HUES6 (cell line): ENCODE data around the gene ERCC1.

Experiments used
- H3K27ac ChIP-seq: 2 replicates; pipeline ENCODE4 v1.7.0; 2013; ENCODE audit warnings: low read depth, mild to moderate bottlenecking, low read length, inconsistent platforms
- H3K27me3 ChIP-seq: 2 replicates; pipeline ENCODE4 v1.6.1; 2013; ENCODE audit warnings: low read length; ENCODE audit not compliant: control insufficient read depth, insufficient read depth
- H3K36me3 ChIP-seq: 2 replicates; pipeline ENCODE4 v1.6.1; 2013; ENCODE audit warnings: low read length; ENCODE audit not compliant: control insufficient read depth, insufficient read depth
- H3K4me1 ChIP-seq: 2 replicates; pipeline ENCODE4 v1.6.1; 2013; ENCODE audit warnings: low read length; ENCODE audit not compliant: control insufficient read depth, insufficient read depth
- H3K4me3 ChIP-seq: 2 replicates; pipeline ENCODE4 v1.5.1; 2013; ENCODE audit warnings: low read depth, low read length
- H3K9ac ChIP-seq: one replicate; pipeline ENCODE4 v1.6.1; 2013; ENCODE audit warnings: mild to moderate bottlenecking, low read length
- H3K9me3 ChIP-seq: 2 replicates; pipeline ENCODE4 v1.6.1; 2013; ENCODE audit warnings: low read depth, low read length; ENCODE audit not compliant: control insufficient read depth, insufficient read depth

The ERCC1 gene

GRCh38 chr19:45391346-45391745, 32.4 kb downstream of the ERCC1 start:
- Histone ChIP-seq H3K9me3 (no peaks in the 10 kb centered on the region), H3K9ac (no peak overlapping the region), H3K36me3 (peaks cover 14% of the 10 kb centered on the region), H3K27ac (no peak overlapping the region), H3K4me3 (no peak overlapping the region), H3K4me1 (no peaks in the 10 kb centered on the region), H3K27me3 (peaks cover 4% of the 10 kb centered on the region)

GRCh38 chr19:45385392-45386221, 38.1 kb downstream of the ERCC1 start:
- H3K27me3 ChIP-seq = peaks cover 17% of the 10 kb centered on the region
- H3K27ac ChIP-seq = no peak overlapping the region
- no peak overlapping the region for H3K9ac ChIP-seq
- H3K4me3 ChIP-seq = peak overlapping the region; percentile 36; the same call in 1 of the 2 replicates
- no peaks in the 10 kb centered on the region for H3K4me1 ChIP-seq
- H3K9me3 ChIP-seq = no peaks in the 10 kb centered on the region
- peaks cover 6% of the 10 kb centered on the region; the same call in 1 of the 2 replicates for H3K36me3 ChIP-seq

GRCh38 chr19:45382426-45382825, 41.3 kb downstream of the ERCC1 start:
- no peaks in the 10 kb centered on the region for H3K4me1 ChIP-seq
- H3K36me3 ChIP-seq = 0 out of 2 replicates have a peak, but pooled peaks cover 2% of the 10 kb centered on the region
- H3K9ac ChIP-seq = no peak overlapping the region
- no peak overlapping the region for H3K4me3 ChIP-seq
- H3K27me3 ChIP-seq = peaks cover 17% of the 10 kb centered on the region
- H3K9me3 ChIP-seq = no peaks in the 10 kb centered on the region
- H3K27ac ChIP-seq = no peak overlapping the region

GRCh38 chr19:45380107-45380506, 43.6 kb downstream of the ERCC1 start:
- Histone ChIP-seq H3K27ac (no peak overlapping the region), H3K9me3 (no peaks in the 10 kb centered on the region), H3K27me3 (peaks cover 4% of the 10 kb centered on the region), H3K4me1 (peaks cover 3% of the 10 kb centered on the region; the same call in 1 of the 2 replicates), H3K9ac (no peak overlapping the region), H3K4me3 (no peak overlapping the region), H3K36me3 (no peaks in the 10 kb centered on the region)

- Histone ChIP-seq H3K9me3 (no peaks in the 10 kb centered on the region), H3K27ac (peak overlapping the region; percentile 74; the same call in 1 of the 2 replicates), H3K36me3 (no peaks in the 10 kb centered on the region), H3K9ac (no peak overlapping the region), H3K27me3 (no peaks in the 10 kb centered on the region), H3K4me1 (peaks cover 3% of the 10 kb centered on the region; the same call in 1 of the 2 replicates), H3K4me3 (no peak overlapping the region)
These were observed 47.5 kb downstream of the ERCC1 start for GRCh38 chr19:45376045-45376724.

- Histone ChIP-seq H3K27ac (peak within 1 kb of the TSS; percentile 34; the same call in 1 of the 2 replicates), H3K36me3 (peaks cover 23% of the 10 kb centered on the region), H3K9ac (peak within 1 kb of the TSS; percentile 90), H3K4me3 (peak within 1 kb of the TSS; percentile 88), H3K4me1 (no peaks in the 10 kb centered on the region), H3K9me3 (no peaks in the 10 kb centered on the region), H3K27me3 (no peaks in the 10 kb centered on the region)
These were observed 53.1 kb downstream of the ERCC1 start, which contains the start of gene ERCC2 for GRCh38 chr19:45370410-45371204. TSS of gene ERCC2 (minus strand) at chr19:45370573. CDS start at chr19:45370540, 33 bp downstream.

GRCh38 chr19:45368737-45369340, 54.9 kb downstream of the ERCC1 start:
- Histone ChIP-seq H3K4me3 (0 out of 2 replicates have a peak overlapping the region, but pooled peaks have one; percentile 5), H3K9me3 (no peaks in the 10 kb centered on the region), H3K4me1 (no peaks in the 10 kb centered on the region), H3K9ac (no peak overlapping the region), H3K27me3 (no peaks in the 10 kb centered on the region), H3K36me3 (peaks cover 39% of the 10 kb centered on the region), H3K27ac (no peak overlapping the region)

- H3K4me3 ChIP-seq = no peak overlapping the region
- no peak overlapping the region for H3K27ac ChIP-seq
- H3K27me3 ChIP-seq = no peaks in the 10 kb centered on the region
- H3K9me3 ChIP-seq = no peaks in the 10 kb centered on the region
- peaks cover 46% of the 10 kb centered on the region for H3K36me3 ChIP-seq
- no peaks in the 10 kb centered on the region for H3K4me1 ChIP-seq
- no peak overlapping the region for H3K9ac ChIP-seq
These were observed 55.6 kb downstream of the ERCC1 start for GRCh38 chr19:45368127-45368526.

- H3K36me3 ChIP-seq = peaks cover 68% of the 10 kb centered on the region
- H3K9me3 ChIP-seq = no peaks in the 10 kb centered on the region
- no peaks in the 10 kb centered on the region for H3K27me3 ChIP-seq
- no peak overlapping the region for H3K27ac ChIP-seq
- H3K4me1 ChIP-seq = no peaks in the 10 kb centered on the region
- no peak overlapping the region for H3K9ac ChIP-seq
- no peak overlapping the region for H3K4me3 ChIP-seq
These were observed 59.0 kb downstream of the ERCC1 start for GRCh38 chr19:45364696-45365095.

- H3K4me1 ChIP-seq = no peaks in the 10 kb centered on the region
- H3K27ac ChIP-seq = no peak overlapping the region
- H3K9ac ChIP-seq = no peak overlapping the region
- H3K4me3 ChIP-seq = no peak overlapping the region
- H3K27me3 ChIP-seq = no peaks in the 10 kb centered on the region
- H3K9me3 ChIP-seq = no peaks in the 10 kb centered on the region
- peaks cover 75% of the 10 kb centered on the region for H3K36me3 ChIP-seq
These were observed 59.8 kb downstream of the ERCC1 start for GRCh38 chr19:45363861-45364459.
